ENCODE results near the gene MAGI2. TPM values are rescaled to one million over a fixed set of nuclear protein-coding genes. Genes with fewer than 3 reads are reported as not detected.
A peak's percentile ranks its signal among the peaks of the same experiment; 100 is the strongest.

Gene MAGI2
- total and polyA plus RNA-seq, 4 donors, result 0.37 to 4.1 (median 1.4) TPM

DNA sequence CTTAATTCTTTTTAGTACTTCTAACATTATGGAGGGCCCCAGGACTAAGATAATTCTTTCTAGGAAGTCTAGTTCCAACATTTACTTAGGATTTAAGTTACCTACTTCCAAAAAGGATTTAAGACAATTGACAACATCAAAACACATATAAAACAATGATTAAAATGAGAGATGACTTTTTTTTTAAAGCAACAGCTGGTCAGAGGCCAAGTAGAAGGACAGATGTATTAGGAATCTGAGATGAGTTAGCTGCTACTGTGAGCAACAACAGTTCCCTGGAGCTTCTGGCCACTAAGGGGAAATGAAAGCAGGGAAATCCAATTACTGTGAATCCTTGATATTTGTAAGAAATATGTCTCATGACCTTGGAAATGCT lies 1432.6 kb downstream of the MAGI2 start (continued):
- TF ChIP-seq, protein P1, sequence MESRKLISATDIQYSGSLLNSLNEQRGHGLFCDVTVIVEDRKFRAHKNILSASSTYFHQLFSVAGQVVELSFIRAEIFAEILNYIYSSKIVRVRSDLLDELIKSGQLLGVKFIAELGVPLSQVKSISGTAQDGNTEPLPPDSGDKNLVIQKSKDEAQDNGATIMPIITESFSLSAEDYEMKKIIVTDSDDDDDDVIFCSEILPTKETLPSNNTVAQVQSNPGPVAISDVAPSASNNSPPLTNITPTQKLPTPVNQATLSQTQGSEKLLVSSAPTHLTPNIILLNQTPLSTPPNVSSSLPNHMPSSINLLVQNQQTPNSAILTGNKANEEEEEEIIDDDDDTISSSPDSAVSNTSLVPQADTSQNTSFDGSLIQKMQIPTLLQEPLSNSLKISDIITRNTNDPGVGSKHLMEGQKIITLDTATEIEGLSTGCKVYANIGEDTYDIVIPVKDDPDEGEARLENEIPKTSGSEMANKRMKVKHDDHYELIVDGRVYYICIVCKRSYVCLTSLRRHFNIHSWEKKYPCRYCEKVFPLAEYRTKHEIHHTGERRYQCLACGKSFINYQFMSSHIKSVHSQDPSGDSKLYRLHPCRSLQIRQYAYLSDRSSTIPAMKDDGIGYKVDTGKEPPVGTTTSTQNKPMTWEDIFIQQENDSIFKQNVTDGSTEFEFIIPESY (IDR thresholded peaks at IDR 0.05), result no peak
- TF ChIP-seq HNF4G (IDR thresholded peaks at IDR 0.05), result no peak
- TF ChIP-seq FOXA1 (IDR thresholded peaks at IDR 0.05), result no peak
- TF ChIP-seq SP1 (IDR thresholded peaks at IDR 0.05), result no peak
- no peak for TF ChIP-seq RAD21 (IDR thresholded peaks at IDR 0.05)
- TF ChIP-seq EGR1 (IDR thresholded peaks at IDR 0.05; ENCODE audit: low read depth in 2 of 2), result no peak
- no peak for TF ChIP-seq GABPA (IDR thresholded peaks at IDR 0.05 in 1 of 2, conservative IDR thresholded peaks at IDR 0.05 in 1 of 2)
- TF ChIP-seq, protein P2, sequence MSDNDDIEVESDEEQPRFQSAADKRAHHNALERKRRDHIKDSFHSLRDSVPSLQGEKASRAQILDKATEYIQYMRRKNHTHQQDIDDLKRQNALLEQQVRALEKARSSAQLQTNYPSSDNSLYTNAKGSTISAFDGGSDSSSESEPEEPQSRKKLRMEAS (IDR thresholded peaks at IDR 0.05), result no peak
- TF ChIP-seq HNF4A (conservative IDR thresholded peaks at IDR 0.05), result no peak

DNA sequence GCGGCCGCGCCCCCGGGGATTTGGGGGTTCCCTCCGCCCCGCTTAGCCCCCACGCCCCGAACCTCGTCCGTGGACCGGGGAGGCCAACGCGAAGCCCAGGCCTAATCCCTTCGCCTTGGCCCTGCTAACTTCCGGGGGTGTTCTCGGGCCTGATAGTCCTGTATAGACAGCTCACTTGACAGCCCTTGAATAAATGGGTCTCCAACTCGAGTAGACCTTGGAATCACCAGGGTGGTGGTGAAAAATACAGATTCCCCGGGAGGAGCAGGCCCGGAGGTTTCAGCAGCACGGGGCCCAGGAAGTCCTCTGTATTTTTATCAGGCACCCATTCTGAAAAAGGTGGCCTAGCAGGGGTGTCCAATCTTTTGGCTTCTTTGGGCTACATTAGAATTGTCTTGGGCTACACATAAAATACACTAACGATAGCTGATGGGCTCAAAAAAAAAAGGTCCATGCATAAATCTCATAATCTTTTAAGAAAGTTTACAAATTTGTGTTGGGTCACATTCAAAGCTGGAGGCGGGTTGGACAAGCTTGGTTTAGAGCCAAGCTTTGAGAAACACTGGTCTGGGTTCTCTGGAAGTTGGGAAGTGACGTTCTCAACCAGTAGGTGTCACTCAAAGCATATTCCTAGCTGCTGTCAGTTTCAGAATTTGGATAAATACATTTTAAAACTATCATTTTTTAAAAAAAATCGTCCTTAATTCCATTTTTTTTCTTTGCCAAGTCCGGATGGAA lies 1433.2 kb downstream of the MAGI2 start:
- TF ChIP-seq HNF4A (conservative IDR thresholded peaks at IDR 0.05) (no peak), GABPA (IDR thresholded peaks at IDR 0.05 in 1 of 2, conservative IDR thresholded peaks at IDR 0.05 in 1 of 2) (peak in 1 of 2 donors; percentile 21), NR2F2 (IDR thresholded peaks at IDR 0.05) (no peak), RAD21 (IDR thresholded peaks at IDR 0.05) (peak; percentile 82 to 86)
- TF ChIP-seq, protein P3, sequence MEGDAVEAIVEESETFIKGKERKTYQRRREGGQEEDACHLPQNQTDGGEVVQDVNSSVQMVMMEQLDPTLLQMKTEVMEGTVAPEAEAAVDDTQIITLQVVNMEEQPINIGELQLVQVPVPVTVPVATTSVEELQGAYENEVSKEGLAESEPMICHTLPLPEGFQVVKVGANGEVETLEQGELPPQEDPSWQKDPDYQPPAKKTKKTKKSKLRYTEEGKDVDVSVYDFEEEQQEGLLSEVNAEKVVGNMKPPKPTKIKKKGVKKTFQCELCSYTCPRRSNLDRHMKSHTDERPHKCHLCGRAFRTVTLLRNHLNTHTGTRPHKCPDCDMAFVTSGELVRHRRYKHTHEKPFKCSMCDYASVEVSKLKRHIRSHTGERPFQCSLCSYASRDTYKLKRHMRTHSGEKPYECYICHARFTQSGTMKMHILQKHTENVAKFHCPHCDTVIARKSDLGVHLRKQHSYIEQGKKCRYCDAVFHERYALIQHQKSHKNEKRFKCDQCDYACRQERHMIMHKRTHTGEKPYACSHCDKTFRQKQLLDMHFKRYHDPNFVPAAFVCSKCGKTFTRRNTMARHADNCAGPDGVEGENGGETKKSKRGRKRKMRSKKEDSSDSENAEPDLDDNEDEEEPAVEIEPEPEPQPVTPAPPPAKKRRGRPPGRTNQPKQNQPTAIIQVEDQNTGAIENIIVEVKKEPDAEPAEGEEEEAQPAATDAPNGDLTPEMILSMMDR (IDR thresholded peaks at IDR 0.05; ENCODE audit: low read depth, low read length, missing input control), result peak; percentile 71
- TF ChIP-seq, protein P2 (IDR thresholded peaks at IDR 0.05), result no peak
- H3K9ac ChIP-seq (ENCODE audit: low read depth in 1 of 2, low read length in 2 of 2), result peak overlapping the region; percentile 0 to 55
- H3K9me3 ChIP-seq (ENCODE audit: control insufficient read depth in 4 of 4, low read length in 3 of 4), result no peaks in the 10 kb centered on the region
- H3K36me3 ChIP-seq (ENCODE audit: control insufficient read depth in 4 of 4, insufficient read depth in 3 of 4, low read depth in 1 of 4, low read length in 3 of 4), result no peaks in the 10 kb centered on the region
- H3K27me3 ChIP-seq (ENCODE audit: control insufficient read depth in 4 of 4, insufficient read depth in 4 of 4, low read length in 3 of 4), result no peaks in the 10 kb centered on the region
- peaks cover 0 to 18% (median 9%) of the 10 kb centered on the region in 4 donors for H3K4me1 ChIP-seq (ENCODE audit: control insufficient read depth in 4 of 4, insufficient read depth in 4 of 4, low read length in 3 of 4)
- peak overlapping the region; percentile 77 to 91 for H3K27ac ChIP-seq (ENCODE audit: low read depth in 1 of 2, low read length in 2 of 2)
- 2% methylated on average over 25 of the region's 25 CpGs for WGBS
- H3K4me3 ChIP-seq (ENCODE audit: low read depth in 1 of 3, low read length in 3 of 3), result peak overlapping the region in 2 of 3 donors; percentile 81 to 95
- DNase-seq (ENCODE audit: low spot score), result peak; percentile 37

DNA sequence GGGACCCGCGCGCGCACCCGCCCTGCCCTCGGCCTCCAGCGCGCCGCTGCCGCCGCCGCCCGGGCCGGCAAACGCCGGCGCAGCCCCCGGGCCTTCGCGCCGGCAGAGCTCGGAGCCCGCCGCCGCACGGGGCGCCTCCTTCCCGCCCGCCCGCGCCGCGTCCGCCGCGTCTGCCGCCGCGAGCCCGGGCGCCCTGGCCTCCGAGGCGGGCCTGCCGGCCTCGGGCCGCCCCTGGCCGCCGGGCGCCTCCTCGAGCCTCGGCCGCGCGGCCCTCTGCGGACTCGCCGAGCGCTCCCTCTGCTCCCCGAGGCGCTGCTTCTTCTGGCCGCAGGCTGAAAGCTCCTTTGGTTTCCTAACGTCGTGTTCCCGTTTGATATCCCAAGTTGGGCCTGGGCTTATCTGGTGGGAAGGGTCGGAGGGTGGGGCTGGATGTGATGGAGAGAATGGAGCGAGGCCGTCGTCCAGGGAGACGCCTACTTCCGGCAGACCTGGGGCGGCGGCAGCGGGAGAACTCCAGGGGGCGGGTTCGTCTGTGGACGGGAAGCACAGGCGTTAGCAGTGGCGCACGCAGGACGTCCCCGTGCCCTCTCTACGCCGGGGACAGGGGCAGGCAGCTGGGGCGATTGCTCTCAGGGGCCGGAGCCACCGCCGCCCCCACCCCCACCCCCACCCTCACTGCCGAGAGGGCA lies 1433.9 kb downstream of the MAGI2 start:
- no peaks in the 10 kb centered on the region for H3K9me3 ChIP-seq (ENCODE audit: control insufficient read depth in 4 of 4, low read length in 3 of 4)
- WGBS, result under 1% methylated on average over 88 of the region's 88 CpGs
- DNase-seq (ENCODE audit: low spot score), result peak; percentile 72
- peak overlapping the region; percentile 77 to 91 for H3K27ac ChIP-seq (ENCODE audit: low read depth in 1 of 2, low read length in 2 of 2)
- H3K9ac ChIP-seq (ENCODE audit: low read depth in 1 of 2, low read length in 2 of 2), result no peak overlapping the region
- peaks cover 0 to 18% (median 9%) of the 10 kb centered on the region in 4 donors for H3K4me1 ChIP-seq (ENCODE audit: control insufficient read depth in 4 of 4, insufficient read depth in 4 of 4, low read length in 3 of 4)
- peak overlapping the region; percentile 76 to 95 (median 81) for H3K4me3 ChIP-seq (ENCODE audit: low read depth in 1 of 3, low read length in 3 of 3)
- H3K27me3 ChIP-seq (ENCODE audit: control insufficient read depth in 4 of 4, insufficient read depth in 4 of 4, low read length in 3 of 4), result no peaks in the 10 kb centered on the region
- H3K36me3 ChIP-seq (ENCODE audit: control insufficient read depth in 4 of 4, insufficient read depth in 3 of 4, low read depth in 1 of 4, low read length in 3 of 4), result no peaks in the 10 kb centered on the region
- no peak for TF ChIP-seq EGR1 (IDR thresholded peaks at IDR 0.05; ENCODE audit: low read depth in 2 of 2)
- peak; percentile 44 for TF ChIP-seq SP1 (IDR thresholded peaks at IDR 0.05)
- TF ChIP-seq, protein P4, sequence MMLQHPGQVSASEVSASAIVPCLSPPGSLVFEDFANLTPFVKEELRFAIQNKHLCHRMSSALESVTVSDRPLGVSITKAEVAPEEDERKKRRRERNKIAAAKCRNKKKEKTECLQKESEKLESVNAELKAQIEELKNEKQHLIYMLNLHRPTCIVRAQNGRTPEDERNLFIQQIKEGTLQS (IDR thresholded peaks at IDR 0.05), result no peak
- TF ChIP-seq JUND (IDR thresholded peaks at IDR 0.05), result no peak
- TF ChIP-seq, protein P1 (IDR thresholded peaks at IDR 0.05), result no peak
- TF ChIP-seq, protein P2 (IDR thresholded peaks at IDR 0.05), result peak; percentile 43
- no peak for TF ChIP-seq HNF4A (conservative IDR thresholded peaks at IDR 0.05)
- TF ChIP-seq FOXA1 (IDR thresholded peaks at IDR 0.05), result no peak
- no peak for TF ChIP-seq HNF4G (IDR thresholded peaks at IDR 0.05)
- peak; percentile 53 for TF ChIP-seq YY1 (IDR thresholded peaks at IDR 0.05)
- no peak for TF ChIP-seq NR2F2 (IDR thresholded peaks at IDR 0.05)
- no peak for TF ChIP-seq RAD21 (IDR thresholded peaks at IDR 0.05)
- TF ChIP-seq RXRA (IDR thresholded peaks at IDR 0.05), result peak in 1 of 2 donors; percentile 9

All from liver (tissue), 9 donors.